ENCODE results near the gene GRK6.

DNA sequence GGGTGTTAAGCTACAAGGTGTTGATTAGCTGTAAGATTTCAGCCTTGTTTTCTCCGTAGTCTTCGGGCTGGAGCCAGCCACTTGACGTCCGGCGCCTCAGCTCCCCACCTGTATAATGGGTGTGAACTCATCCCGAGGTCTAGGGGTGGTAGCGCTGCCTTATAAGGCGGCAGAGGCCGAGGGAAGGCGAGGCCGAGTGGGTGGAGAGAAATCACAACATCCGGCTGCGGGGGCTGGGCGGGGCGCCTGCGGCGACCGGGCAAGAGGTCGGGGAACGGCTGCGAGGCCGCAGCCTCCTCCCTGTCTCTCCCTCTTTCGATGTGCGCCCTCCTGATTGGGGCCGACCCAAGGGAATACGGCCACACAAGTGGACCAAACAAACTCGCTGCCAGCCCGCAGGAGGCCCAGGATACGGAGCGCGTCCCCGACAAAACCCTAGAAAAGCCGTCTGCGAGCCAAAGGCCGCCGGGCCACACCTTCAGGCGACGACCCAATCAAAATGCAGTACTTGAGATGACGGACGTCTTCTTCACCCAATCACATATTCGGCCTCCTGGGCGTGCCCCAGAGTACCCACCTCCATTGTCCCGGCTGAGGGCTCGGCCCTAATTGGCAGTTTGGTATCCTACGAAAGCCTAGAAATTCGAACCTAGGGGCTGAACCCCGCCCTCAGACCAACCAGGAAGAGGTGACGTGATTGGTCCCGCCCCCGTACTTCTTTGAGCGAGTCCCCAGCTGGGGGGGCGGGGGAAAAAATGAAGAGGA lies 493 bp upstream of the GRK6 start:
- TF ChIP-seq, protein P1, sequence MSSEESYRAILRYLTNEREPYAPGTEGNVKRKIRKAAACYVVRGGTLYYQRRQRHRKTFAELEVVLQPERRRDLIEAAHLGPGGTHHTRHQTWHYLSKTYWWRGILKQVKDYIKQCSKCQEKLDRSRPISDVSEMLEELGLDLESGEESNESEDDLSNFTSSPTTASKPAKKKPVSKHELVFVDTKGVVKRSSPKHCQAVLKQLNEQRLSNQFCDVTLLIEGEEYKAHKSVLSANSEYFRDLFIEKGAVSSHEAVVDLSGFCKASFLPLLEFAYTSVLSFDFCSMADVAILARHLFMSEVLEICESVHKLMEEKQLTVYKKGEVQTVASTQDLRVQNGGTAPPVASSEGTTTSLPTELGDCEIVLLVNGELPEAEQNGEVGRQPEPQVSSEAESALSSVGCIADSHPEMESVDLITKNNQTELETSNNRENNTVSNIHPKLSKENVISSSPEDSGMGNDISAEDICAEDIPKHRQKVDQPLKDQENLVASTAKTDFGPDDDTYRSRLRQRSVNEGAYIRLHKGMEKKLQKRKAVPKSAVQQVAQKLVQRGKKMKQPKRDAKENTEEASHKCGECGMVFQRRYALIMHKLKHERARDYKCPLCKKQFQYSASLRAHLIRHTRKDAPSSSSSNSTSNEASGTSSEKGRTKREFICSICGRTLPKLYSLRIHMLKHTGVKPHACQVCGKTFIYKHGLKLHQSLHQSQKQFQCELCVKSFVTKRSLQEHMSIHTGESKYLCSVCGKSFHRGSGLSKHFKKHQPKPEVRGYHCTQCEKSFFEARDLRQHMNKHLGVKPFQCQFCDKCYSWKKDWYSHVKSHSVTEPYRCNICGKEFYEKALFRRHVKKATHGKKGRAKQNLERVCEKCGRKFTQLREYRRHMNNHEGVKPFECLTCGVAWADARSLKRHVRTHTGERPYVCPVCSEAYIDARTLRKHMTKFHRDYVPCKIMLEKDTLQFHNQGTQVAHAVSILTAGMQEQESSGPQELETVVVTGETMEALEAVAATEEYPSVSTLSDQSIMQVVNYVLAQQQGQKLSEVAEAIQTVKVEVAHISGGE (tag by site-specific recombination; conservative IDR thresholded peaks at IDR 0.05; ENCODE audit: low read depth): no peak
- TF ChIP-seq ZNF660 (tag by site-specific recombination; IDR thresholded peaks at IDR 0.05): 0 out of 2 replicates have a peak, but pooled peaks have one; percentile 28
